Fibroblast of skin of left biceps (primary cell): Measurements from ENCODE around the gene SGPL1.
A peak's percentile ranks its signal among the peaks of the same experiment; 100 is the strongest.

Source experiments
- DNase-seq, 2 experiments: peaks; one replicate each; pipeline ENCODE4 v3.0.0-alpha.2; 2013; ENCODE audit warnings: low read depth in 2 of 2

SGPL1 gene

GRCh38 chr10:70809726-70810125, 6.0 kb upstream of the SGPL1 start:
- DNase-seq, result no peak

- no peak for DNase-seq
These were observed 4.8 kb upstream of the SGPL1 start for GRCh38 chr10:70810967-70811366.

- no peak for DNase-seq
These were observed 3.9 kb upstream of the SGPL1 start for GRCh38 chr10:70811881-70812280.

- no peak for DNase-seq
These were observed 2.9 kb upstream of the SGPL1 start for GRCh38 chr10:70812814-70813213.

- no peak for DNase-seq
These were observed 1.6 kb upstream of the SGPL1 start for GRCh38 chr10:70814126-70814525.

GRCh38 chr10:70816220-70816894, 609 bp downstream of the SGPL1 start:
- peak; percentile 81 for DNase-seq

- no peak for DNase-seq
These were observed 5.4 kb downstream of the SGPL1 start for GRCh38 chr10:70820976-70821750.

- DNase-seq, result no peak
These were observed 6.5 kb downstream of the SGPL1 start for GRCh38 chr10:70822076-70822820.

- DNase-seq, result no peak
These were observed 11.5 kb downstream of the SGPL1 start for GRCh38 chr10:70827086-70827757.

GRCh38 chr10:70828923-70829322, 13.2 kb downstream of the SGPL1 start:
- DNase-seq, result no peak

- DNase-seq, result no peak
These were observed 13.8 kb downstream of the SGPL1 start for GRCh38 chr10:70829543-70829942.

GRCh38 chr10:70830164-70830563, 14.4 kb downstream of the SGPL1 start:
- no peak for DNase-seq

GRCh38 chr10:70832221-70832620, 16.5 kb downstream of the SGPL1 start:
- no peak for DNase-seq

- peak; percentile 80 to 82 for DNase-seq
These were observed 17.2 kb downstream of the SGPL1 start for GRCh38 chr10:70832852-70833528.

- no peak for DNase-seq
These were observed 17.9 kb downstream of the SGPL1 start for GRCh38 chr10:70833601-70834000.

GRCh38 chr10:70834021-70834420, 18.3 kb downstream of the SGPL1 start:
- no peak for DNase-seq

GRCh38 chr10:70834441-70835151, 18.8 kb downstream of the SGPL1 start:
- DNase-seq, result no peak

GRCh38 chr10:70836319-70836718, 20.6 kb downstream of the SGPL1 start:
- no peak for DNase-seq

GRCh38 chr10:70837660-70838059, 21.9 kb downstream of the SGPL1 start:
- DNase-seq, result no peak

- no peak for DNase-seq
These were observed 22.6 kb downstream of the SGPL1 start for GRCh38 chr10:70838270-70838805.

GRCh38 chr10:70840836-70841235, 25.1 kb downstream of the SGPL1 start:
- DNase-seq, result no peak
